Lower lobe of right lung (tissue), 2 donors: Measurements from ENCODE around the gene C1orf21. TPM values are rescaled to one million over a fixed set of nuclear protein-coding genes. Genes with fewer than 3 reads are reported as not detected.

ENCODE experiments used
- ATAC-seq, 2 donors: fragments of 200-7000 bp; cut with Tn5 transposase; one replicate each; pipeline ENCODE4 v1.9.1; 2020 to 2022; ENCODE audit warnings: mild to moderate bottlenecking in 2 of 2, moderate library complexity in 2 of 2
- DNase-seq: peaks from one replicate; pipeline ENCODE4 v3.0.0-alpha.2; 2020
- H3K27ac ChIP-seq: fragments of 200-600 bp; one replicate; pipeline ENCODE4 v1.8.0; 2022
- H3K27me3 ChIP-seq: fragments of 200-600 bp; one replicate; pipeline ENCODE4 v1.8.0; 2022; ENCODE audit warnings: low read depth
- H3K36me3 ChIP-seq: fragments of 200-600 bp; one replicate; pipeline ENCODE4 v1.8.0; 2022; ENCODE audit warnings: mild to moderate bottlenecking
- H3K4me1 ChIP-seq: fragments of 200-600 bp; one replicate; pipeline ENCODE4 v1.8.0; 2022
- H3K4me3 ChIP-seq: fragments of 200-600 bp; one replicate; pipeline ENCODE4 v1.8.0; 2022; ENCODE audit warnings: mild to moderate bottlenecking
- H3K9me3 ChIP-seq: fragments of 200-600 bp; one replicate; pipeline ENCODE4 v1.8.0; 2022
- CTCF ChIP-seq: fragments of 200-600 bp; IDR thresholded peaks from one replicate; pipeline ENCODE4 v1.8.0; 2022; ENCODE audit warnings: antibody characterized with exemption, mild to moderate bottlenecking
- intact Hi-C: fragments of 100-400 bp; cut with DNase I; formaldehyde crosslinking; loops from one replicate; pipeline ENCODE4 v1.11.0; 2022
- total RNA-seq: library from RNA; stranded (reverse); fragmentation: NEBNext Ultra II Directional; extraction: Animal tissue kit (Norgen Biotek cat#: 25700); gene quantifications from one replicate; pipeline ENCODE4 v1.2.1, GENCODE V29; 2021
- donor health status: DM: no; HTN: yes; CAD: no; lungs with severe emphysema.

Gene C1orf21
- total RNA-seq, 1 donor from 2014 or later, result 70.8 TPM

GRCh38 chr1:184406479-184406878 lies 19.6 kb downstream of the C1orf21 start:
- no peak for TF ChIP-seq CTCF
- H3K4me1 ChIP-seq, result peaks cover 46% of the 10 kb centered on the region
- H3K27ac ChIP-seq, result peak overlapping the region; percentile 25
- no peaks in the 10 kb centered on the region for H3K9me3 ChIP-seq
- no peaks in the 10 kb centered on the region for H3K27me3 ChIP-seq
- no peak overlapping the region for H3K4me3 ChIP-seq
- H3K36me3 ChIP-seq, result no peaks in the 10 kb centered on the region
- DNase-seq (no peak), ATAC-seq (no peak)
- intact Hi-C loops, result no loop called here

GRCh38 chr1:184407816-184408510 lies 21.1 kb downstream of the C1orf21 start:
- ATAC-seq (peak; percentile 38 to 79), DNase-seq (no peak)
- peak overlapping the region; percentile 6 for H3K4me3 ChIP-seq
- no peaks in the 10 kb centered on the region for H3K9me3 ChIP-seq
- H3K4me1 ChIP-seq, result peaks cover 41% of the 10 kb centered on the region
- TF ChIP-seq CTCF, result no peak
- intact Hi-C loops, result no loop called here
- H3K27me3 ChIP-seq, result no peaks in the 10 kb centered on the region
- peak overlapping the region; percentile 42 for H3K27ac ChIP-seq
- no peaks in the 10 kb centered on the region for H3K36me3 ChIP-seq

- ATAC-seq, result no peak
- intact Hi-C loops, result no loop called here
- H3K4me3 ChIP-seq, result peak overlapping the region; percentile 6
These were observed 21.8 kb downstream of the C1orf21 start for GRCh38 chr1:184408580-184408979.

GRCh38 chr1:184409011-184409410 lies 22.2 kb downstream of the C1orf21 start:
- peak in 1 of 2 donors; percentile 67 for ATAC-seq
- H3K4me1 ChIP-seq, result peaks cover 37% of the 10 kb centered on the region
- peak overlapping the region; percentile 6 for H3K4me3 ChIP-seq

More at GRCh38 chr1:184408580-184408979, 21.8 kb downstream of the C1orf21 start:
- H3K9me3 ChIP-seq, result no peaks in the 10 kb centered on the region
- peaks cover 40% of the 10 kb centered on the region for H3K4me1 ChIP-seq
- H3K27ac ChIP-seq, result peak overlapping the region; percentile 42
- no peaks in the 10 kb centered on the region for H3K36me3 ChIP-seq
- no peak for TF ChIP-seq CTCF
- DNase-seq, result no peak
- no peaks in the 10 kb centered on the region for H3K27me3 ChIP-seq

GRCh38 chr1:184412472-184412871 lies 25.6 kb downstream of the C1orf21 start:
- no peak for DNase-seq
- ATAC-seq, result no peak
- intact Hi-C loops, result no loop called here
- no peak for TF ChIP-seq CTCF
- H3K9me3 ChIP-seq, result no peaks in the 10 kb centered on the region
- H3K27me3 ChIP-seq, result no peaks in the 10 kb centered on the region
- no peaks in the 10 kb centered on the region for H3K36me3 ChIP-seq
- peaks cover 13% of the 10 kb centered on the region for H3K4me1 ChIP-seq
- H3K27ac ChIP-seq, result no peak overlapping the region
- H3K4me3 ChIP-seq, result no peak overlapping the region

More at GRCh38 chr1:184409011-184409410, 22.2 kb downstream of the C1orf21 start:
- no peak for DNase-seq
- Histone ChIP-seq H3K36me3 (no peaks in the 10 kb centered on the region), H3K9me3 (no peaks in the 10 kb centered on the region), H3K27me3 (no peaks in the 10 kb centered on the region), H3K27ac (peak overlapping the region; percentile 42)
- intact Hi-C loops, result no loop called here
- no peak for TF ChIP-seq CTCF
